HL-60 (cell line): Measurements from ENCODE around the gene CCDC66.

Source experiments
- DNase-seq, 2 experiments: peaks; one replicate each; pipeline ENCODE4 v3.0.0-alpha.2; 2010 to 2020; ENCODE audit warnings: low read depth in 1 of 2, low spot score in 1 of 2
- H3K27ac ChIP-seq: fragments of 250-450 bp; sonication (Bioruptor Pico); replicated peaks from 2 replicates; pipeline ENCODE4 v1.5.1; 2020; ENCODE audit warnings: mild to moderate bottlenecking, moderate library complexity
- H3K27me3 ChIP-seq: fragments of 250-450 bp; sonication (Bioruptor Pico); 2 replicates; pipeline ENCODE4 v1.5.1; 2021; ENCODE audit warnings: mild to moderate bottlenecking, moderate library complexity; ENCODE audit not compliant: insufficient read depth, poor library complexity, severe bottlenecking
- H3K4me3 ChIP-seq: replicated peaks from 2 replicates; pipeline ENCODE4 v1.5.1; 2011; ENCODE audit warnings: mild to moderate bottlenecking, control low read depth, low read length; ENCODE audit not compliant: insufficient read depth
- GABPA ChIP-seq: IDR thresholded peaks from 2 replicates; pipeline ENCODE4 v1.6.1; 2012; ENCODE audit warnings: low read depth
- POLR2AphosphoS5 ChIP-seq: IDR thresholded peaks from 2 replicates; pipeline ENCODE4 v1.6.1; 2012; ENCODE audit warnings: low read depth
- SPI1 ChIP-seq: IDR thresholded peaks from 2 replicates; pipeline ENCODE4 v1.6.1; 2012; ENCODE audit warnings: low read depth, mild to moderate bottlenecking, borderline replicate concordance
- TF ChIP-seq, protein P1 (sequence below): IDR thresholded peaks from one replicate; pipeline ENCODE4 v1.5.1; 2011; ENCODE audit warnings: low read length, control low read depth, inconsistent platforms; ENCODE audit not compliant: insufficient read depth
- TF ChIP-seq, protein P2 (sequence below): IDR thresholded peaks from 2 replicates; pipeline ENCODE4 v1.6.1; 2012; ENCODE audit warnings: low read depth; ENCODE audit not compliant: insufficient replicate concordance

CCDC66 gene

DNA sequence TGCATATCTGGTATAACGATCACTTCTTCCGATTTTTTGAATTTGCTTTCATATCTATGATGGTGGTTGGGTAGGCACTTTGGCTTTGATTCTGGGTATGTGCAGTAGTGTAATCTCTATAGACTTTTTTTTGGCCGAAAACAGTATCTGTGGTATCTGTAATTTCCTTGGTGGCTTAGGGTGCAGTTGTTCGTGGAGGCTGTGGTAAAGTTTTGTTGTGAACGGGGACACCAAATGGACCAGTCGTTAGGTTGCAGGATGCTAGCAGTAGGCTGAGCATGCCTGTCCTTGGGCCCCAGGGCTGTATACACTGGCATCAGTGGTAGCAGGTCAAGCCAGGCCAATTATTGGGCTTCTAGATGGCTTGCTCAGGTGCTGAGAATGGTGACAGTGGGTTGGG, 55.2 kb downstream of the CCDC66 start:
- DNase-seq = no peak
- no peaks in the 10 kb centered on the region for H3K27me3 ChIP-seq
- TF ChIP-seq GABPA (no peak), SPI1 (no peak)
- TF ChIP-seq, protein P1, sequence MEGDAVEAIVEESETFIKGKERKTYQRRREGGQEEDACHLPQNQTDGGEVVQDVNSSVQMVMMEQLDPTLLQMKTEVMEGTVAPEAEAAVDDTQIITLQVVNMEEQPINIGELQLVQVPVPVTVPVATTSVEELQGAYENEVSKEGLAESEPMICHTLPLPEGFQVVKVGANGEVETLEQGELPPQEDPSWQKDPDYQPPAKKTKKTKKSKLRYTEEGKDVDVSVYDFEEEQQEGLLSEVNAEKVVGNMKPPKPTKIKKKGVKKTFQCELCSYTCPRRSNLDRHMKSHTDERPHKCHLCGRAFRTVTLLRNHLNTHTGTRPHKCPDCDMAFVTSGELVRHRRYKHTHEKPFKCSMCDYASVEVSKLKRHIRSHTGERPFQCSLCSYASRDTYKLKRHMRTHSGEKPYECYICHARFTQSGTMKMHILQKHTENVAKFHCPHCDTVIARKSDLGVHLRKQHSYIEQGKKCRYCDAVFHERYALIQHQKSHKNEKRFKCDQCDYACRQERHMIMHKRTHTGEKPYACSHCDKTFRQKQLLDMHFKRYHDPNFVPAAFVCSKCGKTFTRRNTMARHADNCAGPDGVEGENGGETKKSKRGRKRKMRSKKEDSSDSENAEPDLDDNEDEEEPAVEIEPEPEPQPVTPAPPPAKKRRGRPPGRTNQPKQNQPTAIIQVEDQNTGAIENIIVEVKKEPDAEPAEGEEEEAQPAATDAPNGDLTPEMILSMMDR = no peak
- no peak overlapping the region for H3K27ac ChIP-seq
- H3K4me3 ChIP-seq = no peak overlapping the region

DNA sequence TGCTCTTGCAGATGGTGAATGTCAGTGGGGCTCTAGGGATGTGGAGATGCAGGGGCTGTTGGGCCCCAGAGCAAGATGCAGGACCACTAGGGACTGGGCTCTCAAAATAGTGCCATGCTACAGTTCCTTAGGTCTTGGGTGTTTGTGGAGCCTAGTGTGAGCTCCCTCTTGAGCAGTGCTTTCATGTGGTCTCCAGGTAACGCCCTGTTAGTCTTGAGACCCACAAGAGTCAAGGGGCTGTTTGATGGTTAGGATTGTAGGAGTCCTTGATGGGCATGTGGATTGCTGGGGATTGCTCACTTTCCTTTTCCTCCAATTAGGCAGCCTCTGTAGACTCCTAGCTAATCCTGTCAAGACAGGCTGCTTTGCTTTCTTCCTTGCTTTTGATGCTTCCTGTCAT, 56.0 kb downstream of the CCDC66 start:
- DNase-seq = no peak
- Histone ChIP-seq H3K27me3 (no peaks in the 10 kb centered on the region), H3K4me3 (no peak overlapping the region), H3K27ac (no peak overlapping the region)
- TF ChIP-seq GABPA = no peak
- TF ChIP-seq POLR2AphosphoS5 = no peak
- TF ChIP-seq, protein P2, sequence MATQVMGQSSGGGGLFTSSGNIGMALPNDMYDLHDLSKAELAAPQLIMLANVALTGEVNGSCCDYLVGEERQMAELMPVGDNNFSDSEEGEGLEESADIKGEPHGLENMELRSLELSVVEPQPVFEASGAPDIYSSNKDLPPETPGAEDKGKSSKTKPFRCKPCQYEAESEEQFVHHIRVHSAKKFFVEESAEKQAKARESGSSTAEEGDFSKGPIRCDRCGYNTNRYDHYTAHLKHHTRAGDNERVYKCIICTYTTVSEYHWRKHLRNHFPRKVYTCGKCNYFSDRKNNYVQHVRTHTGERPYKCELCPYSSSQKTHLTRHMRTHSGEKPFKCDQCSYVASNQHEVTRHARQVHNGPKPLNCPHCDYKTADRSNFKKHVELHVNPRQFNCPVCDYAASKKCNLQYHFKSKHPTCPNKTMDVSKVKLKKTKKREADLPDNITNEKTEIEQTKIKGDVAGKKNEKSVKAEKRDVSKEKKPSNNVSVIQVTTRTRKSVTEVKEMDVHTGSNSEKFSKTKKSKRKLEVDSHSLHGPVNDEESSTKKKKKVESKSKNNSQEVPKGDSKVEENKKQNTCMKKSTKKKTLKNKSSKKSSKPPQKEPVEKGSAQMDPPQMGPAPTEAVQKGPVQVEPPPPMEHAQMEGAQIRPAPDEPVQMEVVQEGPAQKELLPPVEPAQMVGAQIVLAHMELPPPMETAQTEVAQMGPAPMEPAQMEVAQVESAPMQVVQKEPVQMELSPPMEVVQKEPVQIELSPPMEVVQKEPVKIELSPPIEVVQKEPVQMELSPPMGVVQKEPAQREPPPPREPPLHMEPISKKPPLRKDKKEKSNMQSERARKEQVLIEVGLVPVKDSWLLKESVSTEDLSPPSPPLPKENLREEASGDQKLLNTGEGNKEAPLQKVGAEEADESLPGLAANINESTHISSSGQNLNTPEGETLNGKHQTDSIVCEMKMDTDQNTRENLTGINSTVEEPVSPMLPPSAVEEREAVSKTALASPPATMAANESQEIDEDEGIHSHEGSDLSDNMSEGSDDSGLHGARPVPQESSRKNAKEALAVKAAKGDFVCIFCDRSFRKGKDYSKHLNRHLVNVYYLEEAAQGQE = no peak
- TF ChIP-seq SPI1 = no peak
- TF ChIP-seq, protein P1 = no peak

DNA sequence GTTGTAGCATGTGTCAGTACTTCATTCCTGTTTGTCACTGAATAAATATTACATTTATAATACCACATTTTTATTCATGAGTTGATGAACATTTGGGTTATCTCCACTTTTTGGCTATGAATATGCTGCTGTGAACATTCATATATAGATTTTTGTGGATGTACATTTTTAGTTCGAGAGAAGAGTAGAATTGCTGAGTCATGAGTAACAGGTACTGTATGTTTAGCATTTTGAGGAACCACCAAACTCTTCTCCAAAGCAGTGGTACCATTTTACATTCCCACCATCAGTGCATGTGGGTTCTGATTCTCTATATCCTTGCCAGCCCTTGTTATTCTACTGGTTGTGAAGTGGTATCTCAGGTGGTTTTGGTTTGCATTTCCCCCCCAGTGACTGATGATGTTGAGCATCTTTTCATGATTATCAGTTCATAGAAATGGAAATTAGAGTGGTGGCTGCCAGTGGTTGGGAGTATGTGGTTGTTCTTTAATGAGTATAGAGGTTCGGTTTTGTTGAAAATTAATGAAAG, 59.6 kb downstream of the CCDC66 start:
- no peaks in the 10 kb centered on the region for H3K27me3 ChIP-seq
- no peak overlapping the region for H3K4me3 ChIP-seq
- no peak overlapping the region for H3K27ac ChIP-seq
- no peak for DNase-seq
- TF ChIP-seq SPI1 (no peak), POLR2AphosphoS5 (no peak), GABPA (no peak)
- TF ChIP-seq, protein P1 = no peak
- TF ChIP-seq, protein P2 = no peak

DNA sequence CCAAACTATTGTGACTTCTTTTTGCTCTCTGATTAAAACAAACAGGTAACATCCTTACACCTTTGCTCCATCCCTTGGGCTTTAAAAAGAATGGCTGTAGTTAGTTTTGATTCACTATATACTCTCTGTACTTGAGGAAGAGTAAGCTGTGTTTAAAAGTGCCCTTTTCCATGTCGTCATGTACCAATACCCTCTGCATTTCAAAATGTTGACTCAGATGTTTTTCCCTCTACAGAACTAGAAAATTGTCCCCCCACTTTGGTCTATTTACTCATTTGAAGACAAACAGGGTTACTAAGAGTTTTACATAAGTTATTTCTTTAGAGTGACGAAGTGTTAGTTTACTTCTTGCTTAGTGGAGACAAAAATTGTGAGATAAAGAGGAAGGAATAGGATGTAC, 63.4 kb downstream of the CCDC66 start:
- no peak overlapping the region for H3K27ac ChIP-seq
- TF ChIP-seq GABPA (no peak), POLR2AphosphoS5 (no peak), SPI1 (no peak)
- TF ChIP-seq, protein P2 = no peak
- TF ChIP-seq, protein P1 = no peak
- DNase-seq = no peak
- no peak overlapping the region for H3K4me3 ChIP-seq
- no peaks in the 10 kb centered on the region for H3K27me3 ChIP-seq
